ENCODE measurements around the gene ROCK2. TPM values are rescaled to one million over a fixed set of nuclear protein-coding genes. Genes with fewer than 3 reads are reported as not detected.

ROCK2 gene
- total RNA-seq, 1 donor from 2014 or later, result 36.1 TPM

GRCh38 chr2:11145350-11145749, 199.1 kb downstream of the ROCK2 start:
- no peaks in the 10 kb centered on the region for H3K27me3 ChIP-seq
- H3K9me3 ChIP-seq (ENCODE audit: low read depth), result no peaks in the 10 kb centered on the region
- no peaks in the 10 kb centered on the region for H3F3A ChIP-seq (ENCODE audit: low read depth)
- no peak overlapping the region for H3K27ac ChIP-seq
- H3K9ac ChIP-seq, result no peak overlapping the region
- TF ChIP-seq EZH2 (IDR thresholded peaks at IDR 0.05), result no peak
- TF ChIP-seq EZH2phosphoT487 (IDR thresholded peaks at IDR 0.05), result no peak
- no peak for TF ChIP-seq CTCF (IDR thresholded peaks at IDR 0.05)
- no peak overlapping the region for H3K4me3 Mint-ChIP-seq
- H3K36me3 ChIP-seq, result no peaks in the 10 kb centered on the region
- no peak for DNase-seq (ENCODE audit: low spot score)
- no peak overlapping the region for H2AFZ ChIP-seq (replicated peaks)
- H3K4me3 ChIP-seq, result no peak overlapping the region
- H3K27ac Mint-ChIP-seq, result no peak overlapping the region
- peaks cover 4% of the 10 kb centered on the region for H3K9me3 Mint-ChIP-seq
- no peaks in the 10 kb centered on the region for H3K4me1 ChIP-seq
- H3K79me2 ChIP-seq (ENCODE audit: low read depth), result no peaks in the 10 kb centered on the region
- H3K4me2 ChIP-seq, result no peak overlapping the region
- no peaks in the 10 kb centered on the region for H3K36me3 Mint-ChIP-seq
- peaks cover 3% of the 10 kb centered on the region for H3K27me3 Mint-ChIP-seq (ENCODE audit: insufficient read depth, low read depth)
- H3K4me1 Mint-ChIP-seq, result peaks cover 8% of the 10 kb centered on the region
- no peaks in the 10 kb centered on the region for H4K20me1 ChIP-seq (ENCODE audit: low read depth)

GRCh38 chr2:11144738-11145079, 199.7 kb downstream of the ROCK2 start:
- H3K27ac ChIP-seq, result no peak overlapping the region
- peaks cover 8% of the 10 kb centered on the region for H3K4me1 Mint-ChIP-seq
- TF ChIP-seq CTCF (IDR thresholded peaks at IDR 0.05), result no peak
- TF ChIP-seq EZH2 (IDR thresholded peaks at IDR 0.05), result no peak
- no peak for TF ChIP-seq EZH2phosphoT487 (IDR thresholded peaks at IDR 0.05)
- no peaks in the 10 kb centered on the region for H3K4me1 ChIP-seq
- H3K27me3 ChIP-seq, result no peaks in the 10 kb centered on the region
- DNase-seq (ENCODE audit: low spot score), result no peak
- H4K20me1 ChIP-seq (ENCODE audit: low read depth), result no peaks in the 10 kb centered on the region
- H3K9me3 Mint-ChIP-seq, result peaks cover 4% of the 10 kb centered on the region
- no peak overlapping the region for H3K4me2 ChIP-seq
- H3F3A ChIP-seq (ENCODE audit: low read depth), result no peaks in the 10 kb centered on the region
- no peak overlapping the region for H3K9ac ChIP-seq
- no peaks in the 10 kb centered on the region for H3K79me2 ChIP-seq (ENCODE audit: low read depth)
- H3K27me3 Mint-ChIP-seq (ENCODE audit: insufficient read depth, low read depth), result peaks cover 3% of the 10 kb centered on the region
- H3K36me3 Mint-ChIP-seq, result no peaks in the 10 kb centered on the region
- no peaks in the 10 kb centered on the region for H3K36me3 ChIP-seq
- H3K4me3 Mint-ChIP-seq, result no peak overlapping the region
- H3K9me3 ChIP-seq (ENCODE audit: low read depth), result no peaks in the 10 kb centered on the region
- H2AFZ ChIP-seq (replicated peaks), result no peak overlapping the region
- H3K27ac Mint-ChIP-seq, result peak overlapping the region; percentile 80
- no peak overlapping the region for H3K4me3 ChIP-seq

- Histone ChIP-seq H3K36me3 (no peaks in the 10 kb centered on the region), H3K4me3 (no peak overlapping the region), H3F3A (ENCODE audit: low read depth) (no peaks in the 10 kb centered on the region), H2AFZ (replicated peaks) (no peak overlapping the region), H4K20me1 (ENCODE audit: low read depth) (no peaks in the 10 kb centered on the region), H3K9ac (no peak overlapping the region), H3K4me2 (no peak overlapping the region), H3K79me2 (ENCODE audit: low read depth) (no peaks in the 10 kb centered on the region), H3K9me3 (ENCODE audit: low read depth) (no peaks in the 10 kb centered on the region), H3K4me1 (no peaks in the 10 kb centered on the region), H3K27ac (no peak overlapping the region), H3K27me3 (no peaks in the 10 kb centered on the region)
- TF ChIP-seq CTCF (IDR thresholded peaks at IDR 0.05) (no peak), EZH2phosphoT487 (IDR thresholded peaks at IDR 0.05) (no peak), EZH2 (IDR thresholded peaks at IDR 0.05) (no peak)
- no peak overlapping the region for H3K4me3 Mint-ChIP-seq
- peak overlapping the region; percentile 80 for H3K27ac Mint-ChIP-seq
- peaks cover 3% of the 10 kb centered on the region for H3K27me3 Mint-ChIP-seq (ENCODE audit: insufficient read depth, low read depth)
- peaks cover 4% of the 10 kb centered on the region for H3K9me3 Mint-ChIP-seq
- peaks cover 8% of the 10 kb centered on the region for H3K4me1 Mint-ChIP-seq
- no peaks in the 10 kb centered on the region for H3K36me3 Mint-ChIP-seq
- DNase-seq (ENCODE audit: low spot score), result no peak
Observed at GRCh38 chr2:11144077-11144737, 200.2 kb downstream of the ROCK2 start.

Data from neural progenitor cell (in vitro differentiated cells).